NCI-H524 (cell line): ENCODE results near the gene HADHA.
"Not testable (repeated sequence)": the region's sequence is repeated elsewhere in the genome, so short reads cannot be mapped to it uniquely, and the experiment has no call there.

Experiments used
- DNase-seq, 2 experiments: peaks; one replicate each; lab custom pipeline; 2025; lab: John Stamatoyannopoulos, UW

Gene HADHA

GRCh38 chr2:26244309-26245230 lies at the start of gene HADHA, which contains the start of gene HADHB:
HADHA (minus strand) TSS chr2:26244632; CDS start chr2:26244596, 36 bp downstream.
HADHB (plus strand) TSS chr2:26244939; CDS start chr2:26254255, 9,316 bp downstream.
- DNase-seq, result peak; percentile 91 to 93

- no peak for DNase-seq
Measured at GRCh38 chr2:26292646-26293045, 48.2 kb upstream of the HADHA start.

- no peak for DNase-seq
Measured at GRCh38 chr2:26290001-26290400, 45.6 kb upstream of the HADHA start.

- DNase-seq, result no peak
Measured at GRCh38 chr2:26285931-26286330, 41.5 kb upstream of the HADHA start.

- DNase-seq, result no peak
Measured at GRCh38 chr2:26284132-26284531, 39.7 kb upstream of the HADHA start.

GRCh38 chr2:26283606-26284005 lies 39.2 kb upstream of the HADHA start:
- DNase-seq, result no peak

- peak; percentile 91 to 98 for DNase-seq
Measured at GRCh38 chr2:26281226-26281625, 36.8 kb upstream of the HADHA start.

- peak in 1 of 2 experiments; percentile 51 for DNase-seq
Measured at GRCh38 chr2:26279886-26280285, 35.5 kb upstream of the HADHA start.

- DNase-seq, result no peak
Measured at GRCh38 chr2:26276484-26277227, 32.2 kb upstream of the HADHA start.

- DNase-seq, result no peak
Measured at GRCh38 chr2:26274058-26274613, 29.7 kb upstream of the HADHA start.

GRCh38 chr2:26273501-26273900 lies 29.1 kb upstream of the HADHA start:
- no peak for DNase-seq

GRCh38 chr2:26270373-26270772 lies 25.9 kb upstream of the HADHA start:
- DNase-seq, result no peak

GRCh38 chr2:26269571-26270158 lies 25.2 kb upstream of the HADHA start:
- DNase-seq, result no peak

- not testable (repeated sequence) for DNase-seq
Measured at GRCh38 chr2:26268670-26269385, 24.4 kb upstream of the HADHA start.

- no peak for DNase-seq
Measured at GRCh38 chr2:26268213-26268612, 23.8 kb upstream of the HADHA start.

GRCh38 chr2:26258836-26259235 lies 14.4 kb upstream of the HADHA start:
- DNase-seq, result not testable (repeated sequence)

GRCh38 chr2:26255759-26256384 lies 11.4 kb upstream of the HADHA start:
- DNase-seq, result no peak

GRCh38 chr2:26251893-26252292 lies 7.5 kb upstream of the HADHA start:
- DNase-seq, result peak; percentile 95 to 98

- DNase-seq, result no peak
Measured at GRCh38 chr2:26249625-26250024, 5.2 kb upstream of the HADHA start.

- no peak for DNase-seq
Measured at GRCh38 chr2:26246818-26247217, 2.4 kb upstream of the HADHA start.

- no peak for DNase-seq
Measured at GRCh38 chr2:26245810-26246209, 1.4 kb upstream of the HADHA start.
